ENCODE measurements around the gene CCDC150. TPM values are rescaled to one million over a fixed set of nuclear protein-coding genes. Genes with fewer than 3 reads are reported as not detected.

Gene CCDC150
- total RNA-seq, 1 experiment from 2014 or later = 29.2 TPM

DNA sequence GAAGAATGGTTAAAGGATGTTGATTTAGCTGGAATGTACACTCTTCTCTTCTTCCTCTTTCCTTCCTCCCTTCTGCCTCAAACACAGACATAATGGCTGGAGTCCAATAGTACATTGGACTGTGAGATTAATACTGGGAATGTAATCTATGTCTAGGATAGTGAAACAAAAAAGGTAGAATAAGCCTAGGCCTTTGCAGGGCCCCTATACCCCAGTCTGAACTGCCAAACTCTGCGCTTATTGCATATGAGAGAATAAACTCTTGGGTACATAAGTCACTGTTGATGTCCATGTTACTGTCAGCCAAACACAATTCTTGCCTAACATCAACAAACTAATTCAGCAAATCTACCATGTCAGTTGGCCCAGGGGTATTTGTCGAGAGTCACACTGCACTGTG, 29.7 kb upstream of the CCDC150 start:
- intact Hi-C loops (cut with micrococcal nuclease) = no loop called here
- Histone ChIP-seq H3K9me3 (ENCODE audit: control insufficient read depth in 1 of 2, insufficient read depth in 1 of 2, low read depth in 1 of 2, low read length in 2 of 2) (no peaks in the 10 kb centered on the region), H2AFZ (ENCODE audit: low read depth, low read length, poor library complexity, severe bottlenecking) (no peak overlapping the region), H3K9ac (ENCODE audit: low read length) (no peak overlapping the region), H3K79me2 (ENCODE audit: insufficient read depth, low read length) (no peaks in the 10 kb centered on the region), H4K20me1 (ENCODE audit: insufficient read depth) (no peaks in the 10 kb centered on the region), H3K27ac (ENCODE audit: low read depth, low read length) (no peak overlapping the region), H3K4me1 (ENCODE audit: control insufficient read depth in 1 of 2, insufficient read depth in 2 of 2, low read length in 2 of 2) (peaks cover 0 to 11% of the 10 kb centered on the region in 2 experiments; a peak in 2 of 4 replicates), H3K36me3 (ENCODE audit: control insufficient read depth in 1 of 2, insufficient read depth in 2 of 2, low read length in 2 of 2) (no peaks in the 10 kb centered on the region), H3K27me3 (ENCODE audit: insufficient read depth, low read length) (no peaks in the 10 kb centered on the region), H3K4me2 (ENCODE audit: low read length) (no peak overlapping the region), H3K9me2 (ENCODE audit: insufficient read depth) (no peaks in the 10 kb centered on the region), H3K4me3 (replicated peaks in 1 of 2; ENCODE audit: low read depth in 1 of 2, low read length in 2 of 2) (no peak overlapping the region)
- RAD21 ChIA-PET (ENCODE audit: low non-redundant PET in 1 of 2, low total read pairs in 2 of 2, uncharacterized antibody in 2 of 2, unreplicated experiment in 2 of 2) = no interaction called here
- ATAC-seq (no peak), DNase-seq (ENCODE audit: low read depth, low spot score) (no peak)
- CTCF ChIA-PET = no interaction called here
- POLR2A ChIA-PET = no interaction called here
- BruUV-seq (replicated peaks) = no TSS peak
- TF ChIP-seq ELF1 (IDR thresholded peaks at IDR 0.05; ENCODE audit: borderline replicate concordance, low read depth) (no peak), CBX3 (IDR thresholded peaks at IDR 0.05; ENCODE audit: low read depth) (no peak), POLR2AphosphoS5 (IDR thresholded peaks at IDR 0.05; ENCODE audit: low read depth, low read length) (no peak), FOSL1 (IDR thresholded peaks at IDR 0.05; ENCODE audit: low read depth) (no peak), SRF (IDR thresholded peaks at IDR 0.05; ENCODE audit: low read depth) (no peak), ZNF274 (IDR thresholded peaks at IDR 0.05; ENCODE audit: low read depth, low read length) (no peak), YY1 (IDR thresholded peaks at IDR 0.05; ENCODE audit: extremely low read depth, insufficient replicate concordance, low read depth, low read length) (no peak)
- TF ChIP-seq, protein P1, sequence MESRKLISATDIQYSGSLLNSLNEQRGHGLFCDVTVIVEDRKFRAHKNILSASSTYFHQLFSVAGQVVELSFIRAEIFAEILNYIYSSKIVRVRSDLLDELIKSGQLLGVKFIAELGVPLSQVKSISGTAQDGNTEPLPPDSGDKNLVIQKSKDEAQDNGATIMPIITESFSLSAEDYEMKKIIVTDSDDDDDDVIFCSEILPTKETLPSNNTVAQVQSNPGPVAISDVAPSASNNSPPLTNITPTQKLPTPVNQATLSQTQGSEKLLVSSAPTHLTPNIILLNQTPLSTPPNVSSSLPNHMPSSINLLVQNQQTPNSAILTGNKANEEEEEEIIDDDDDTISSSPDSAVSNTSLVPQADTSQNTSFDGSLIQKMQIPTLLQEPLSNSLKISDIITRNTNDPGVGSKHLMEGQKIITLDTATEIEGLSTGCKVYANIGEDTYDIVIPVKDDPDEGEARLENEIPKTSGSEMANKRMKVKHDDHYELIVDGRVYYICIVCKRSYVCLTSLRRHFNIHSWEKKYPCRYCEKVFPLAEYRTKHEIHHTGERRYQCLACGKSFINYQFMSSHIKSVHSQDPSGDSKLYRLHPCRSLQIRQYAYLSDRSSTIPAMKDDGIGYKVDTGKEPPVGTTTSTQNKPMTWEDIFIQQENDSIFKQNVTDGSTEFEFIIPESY (IDR thresholded peaks at IDR 0.05; ENCODE audit: extremely low read depth, insufficient replicate concordance, low read length) = no peak
- TF ChIP-seq, protein P2, sequence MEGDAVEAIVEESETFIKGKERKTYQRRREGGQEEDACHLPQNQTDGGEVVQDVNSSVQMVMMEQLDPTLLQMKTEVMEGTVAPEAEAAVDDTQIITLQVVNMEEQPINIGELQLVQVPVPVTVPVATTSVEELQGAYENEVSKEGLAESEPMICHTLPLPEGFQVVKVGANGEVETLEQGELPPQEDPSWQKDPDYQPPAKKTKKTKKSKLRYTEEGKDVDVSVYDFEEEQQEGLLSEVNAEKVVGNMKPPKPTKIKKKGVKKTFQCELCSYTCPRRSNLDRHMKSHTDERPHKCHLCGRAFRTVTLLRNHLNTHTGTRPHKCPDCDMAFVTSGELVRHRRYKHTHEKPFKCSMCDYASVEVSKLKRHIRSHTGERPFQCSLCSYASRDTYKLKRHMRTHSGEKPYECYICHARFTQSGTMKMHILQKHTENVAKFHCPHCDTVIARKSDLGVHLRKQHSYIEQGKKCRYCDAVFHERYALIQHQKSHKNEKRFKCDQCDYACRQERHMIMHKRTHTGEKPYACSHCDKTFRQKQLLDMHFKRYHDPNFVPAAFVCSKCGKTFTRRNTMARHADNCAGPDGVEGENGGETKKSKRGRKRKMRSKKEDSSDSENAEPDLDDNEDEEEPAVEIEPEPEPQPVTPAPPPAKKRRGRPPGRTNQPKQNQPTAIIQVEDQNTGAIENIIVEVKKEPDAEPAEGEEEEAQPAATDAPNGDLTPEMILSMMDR (IDR thresholded peaks at IDR 0.05 in 2 of 3, conservative IDR thresholded peaks at IDR 0.05 in 1 of 3; ENCODE audit: borderline replicate concordance in 1 of 3, insufficient read depth in 1 of 3, low read depth in 2 of 3, low read length in 2 of 3) = no peak
